ENCODE data around the gene SNAP91.

DNA sequence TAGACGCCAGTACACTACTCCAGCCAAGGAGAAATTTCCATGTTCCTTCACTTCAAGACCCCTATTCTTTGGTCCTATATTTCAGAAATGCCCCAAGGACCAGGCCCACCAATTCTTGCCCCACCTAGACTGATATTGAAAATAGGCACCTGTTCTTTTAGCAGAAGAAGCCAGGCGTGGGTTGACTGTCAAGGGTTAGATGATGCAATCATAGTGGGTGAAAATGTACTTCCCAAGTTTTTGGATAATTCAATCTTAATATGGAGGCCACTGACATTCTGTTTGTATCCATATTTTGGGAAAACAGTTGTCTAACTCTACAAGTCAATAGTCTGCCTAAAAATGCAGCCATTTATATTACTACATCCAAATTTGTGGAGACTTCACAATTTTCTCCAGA, 21.0 kb upstream of the SNAP91 start:
- TF ChIP-seq POLR2A (IDR thresholded peaks at IDR 0.05): no peak
- TF ChIP-seq, protein P1, sequence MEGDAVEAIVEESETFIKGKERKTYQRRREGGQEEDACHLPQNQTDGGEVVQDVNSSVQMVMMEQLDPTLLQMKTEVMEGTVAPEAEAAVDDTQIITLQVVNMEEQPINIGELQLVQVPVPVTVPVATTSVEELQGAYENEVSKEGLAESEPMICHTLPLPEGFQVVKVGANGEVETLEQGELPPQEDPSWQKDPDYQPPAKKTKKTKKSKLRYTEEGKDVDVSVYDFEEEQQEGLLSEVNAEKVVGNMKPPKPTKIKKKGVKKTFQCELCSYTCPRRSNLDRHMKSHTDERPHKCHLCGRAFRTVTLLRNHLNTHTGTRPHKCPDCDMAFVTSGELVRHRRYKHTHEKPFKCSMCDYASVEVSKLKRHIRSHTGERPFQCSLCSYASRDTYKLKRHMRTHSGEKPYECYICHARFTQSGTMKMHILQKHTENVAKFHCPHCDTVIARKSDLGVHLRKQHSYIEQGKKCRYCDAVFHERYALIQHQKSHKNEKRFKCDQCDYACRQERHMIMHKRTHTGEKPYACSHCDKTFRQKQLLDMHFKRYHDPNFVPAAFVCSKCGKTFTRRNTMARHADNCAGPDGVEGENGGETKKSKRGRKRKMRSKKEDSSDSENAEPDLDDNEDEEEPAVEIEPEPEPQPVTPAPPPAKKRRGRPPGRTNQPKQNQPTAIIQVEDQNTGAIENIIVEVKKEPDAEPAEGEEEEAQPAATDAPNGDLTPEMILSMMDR (IDR thresholded peaks at IDR 0.05): no peak
- no peak for TF ChIP-seq POLR2AphosphoS5 (IDR thresholded peaks at IDR 0.05)
